HG02571 (cell line): Measurements from ENCODE around the gene MYCBPAP.

Source experiments
- ATAC-seq: cut with Tn5 transposase; IDR thresholded peaks from one replicate; pipeline ENCODE4 v1.9.1; 2021; ENCODE audit warnings: mild to moderate bottlenecking, moderate library complexity; ENCODE audit not compliant: unreplicated experiment

Gene MYCBPAP

GRCh38 chr17:50568659-50569058 lies 60.4 kb downstream of the MYCBPAP start:
- ATAC-seq = no peak

- no peak for ATAC-seq
Measured at GRCh38 chr17:50569592-50569991, 61.4 kb downstream of the MYCBPAP start.

DNA sequence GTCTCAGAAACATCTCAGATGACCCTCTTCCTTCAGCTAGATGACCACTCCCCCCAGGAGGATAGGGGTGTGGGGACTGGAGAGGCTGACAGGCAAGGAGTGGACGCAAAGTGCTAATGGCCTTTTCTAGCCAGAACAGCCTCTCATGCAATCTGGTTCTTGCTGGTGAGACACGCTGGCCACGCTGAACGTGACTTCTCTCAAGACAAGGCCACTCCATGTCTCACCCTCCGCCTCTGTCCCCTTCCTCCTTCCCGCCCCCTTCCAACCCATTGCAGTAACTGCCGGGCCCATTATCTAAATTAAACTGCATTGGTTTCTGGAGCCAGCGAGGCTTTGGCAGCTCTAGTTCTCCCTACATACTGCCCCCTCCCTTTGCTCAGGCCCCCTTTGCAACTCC lies 61.8 kb downstream of the MYCBPAP start:
- no peak for ATAC-seq

DNA sequence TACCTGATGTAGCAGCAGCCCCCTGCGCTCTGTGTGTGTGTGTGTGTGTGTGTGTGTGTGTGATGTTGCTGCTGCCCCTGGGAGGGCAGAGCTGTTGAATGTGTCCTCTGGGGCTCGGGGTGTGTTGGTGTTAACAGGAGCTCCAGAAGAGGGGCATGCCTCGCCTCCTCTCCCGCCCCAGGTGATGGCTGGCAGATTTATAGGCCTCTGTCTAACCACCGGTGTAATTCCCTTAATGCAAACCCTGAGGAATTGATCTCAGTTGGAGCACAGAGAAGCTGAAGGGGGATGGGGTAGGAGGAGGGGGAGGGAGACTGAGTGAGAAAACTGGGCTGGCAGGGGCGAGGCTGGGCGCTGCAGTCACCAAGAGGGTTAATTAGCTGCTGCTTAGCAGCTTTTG lies 62.3 kb downstream of the MYCBPAP start:
- no peak for ATAC-seq

GRCh38 chr17:50571681-50572080 lies 63.4 kb downstream of the MYCBPAP start:
- ATAC-seq = no peak

- ATAC-seq = no peak
Measured at GRCh38 chr17:50572541-50572940, 64.3 kb downstream of the MYCBPAP start.

- ATAC-seq = no peak
Measured at GRCh38 chr17:50573866-50574611, 65.8 kb downstream of the MYCBPAP start.

DNA sequence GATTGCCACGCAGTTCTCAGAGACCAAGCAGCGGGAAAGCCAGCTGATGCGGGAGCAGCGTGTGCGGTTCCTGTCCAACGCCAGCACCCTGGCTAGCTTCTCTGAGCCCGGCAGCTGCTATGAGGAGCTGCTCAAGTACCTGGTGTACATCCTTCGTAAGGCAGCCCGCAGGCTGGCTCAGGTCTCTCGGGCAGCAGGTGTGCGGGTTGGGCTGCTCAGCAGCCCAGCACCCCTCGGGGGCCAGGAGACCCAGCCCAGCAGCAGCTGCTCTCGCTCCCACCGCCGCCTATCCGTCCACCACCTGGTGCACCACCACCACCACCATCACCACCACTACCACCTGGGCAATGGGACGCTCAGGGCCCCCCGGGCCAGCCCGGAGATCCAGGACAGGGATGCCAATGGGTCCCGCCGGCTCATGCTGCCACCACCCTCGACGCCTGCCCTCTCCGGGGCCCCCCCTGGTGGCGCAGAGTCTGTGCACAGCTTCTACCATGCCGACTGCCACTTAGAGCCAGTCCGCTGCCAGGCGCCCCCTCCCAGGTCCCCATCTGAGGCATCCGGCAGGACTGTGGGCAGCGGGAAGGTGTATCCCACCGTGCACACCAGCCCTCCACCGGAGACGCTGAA lies 67.5 kb downstream of the MYCBPAP start:
- no peak for ATAC-seq

GRCh38 chr17:50576864-50577263 lies 68.6 kb downstream of the MYCBPAP start:
- no peak for ATAC-seq

- no peak for ATAC-seq
Measured at GRCh38 chr17:50577451-50577954, 69.3 kb downstream of the MYCBPAP start.

DNA sequence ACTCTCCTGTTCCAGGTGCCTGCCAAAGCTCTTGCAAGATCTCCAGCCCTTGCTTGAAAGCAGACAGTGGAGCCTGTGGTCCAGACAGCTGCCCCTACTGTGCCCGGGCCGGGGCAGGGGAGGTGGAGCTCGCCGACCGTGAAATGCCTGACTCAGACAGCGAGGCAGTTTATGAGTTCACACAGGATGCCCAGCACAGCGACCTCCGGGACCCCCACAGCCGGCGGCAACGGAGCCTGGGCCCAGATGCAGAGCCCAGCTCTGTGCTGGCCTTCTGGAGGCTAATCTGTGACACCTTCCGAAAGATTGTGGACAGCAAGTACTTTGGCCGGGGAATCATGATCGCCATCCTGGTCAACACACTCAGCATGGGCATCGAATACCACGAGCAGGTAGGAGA lies 69.9 kb downstream of the MYCBPAP start:
- ATAC-seq = no peak

- ATAC-seq = no peak
Measured at GRCh38 chr17:50579399-50579798, 71.2 kb downstream of the MYCBPAP start.

DNA sequence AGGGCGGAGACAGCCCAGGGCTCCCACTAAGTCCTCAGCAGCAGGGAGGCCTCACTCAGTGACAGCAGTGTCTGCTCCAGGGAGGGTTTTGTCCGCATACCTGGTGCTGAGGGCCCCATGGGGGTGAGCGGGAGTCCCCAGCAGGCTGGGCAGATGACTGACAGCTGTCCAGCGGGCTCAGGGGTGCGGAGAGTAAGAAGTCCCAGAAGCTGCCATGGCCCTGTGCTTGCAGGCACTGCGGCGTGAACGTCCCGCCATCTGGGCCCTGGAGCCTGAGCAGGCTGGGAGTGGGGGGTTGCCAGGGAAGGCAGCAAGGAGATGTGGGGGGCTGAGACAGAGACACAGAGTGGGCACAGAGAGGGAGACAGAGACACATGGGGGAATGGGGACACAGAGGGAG lies 72.4 kb downstream of the MYCBPAP start:
- ATAC-seq = no peak
